Activated CD4-positive, alpha-beta T cell treated with anti-CD3 and anti-CD28 coated beads, Interleukin-2, amount 50 U/mL, for 1 hour (primary cell): Measurements from ENCODE around the gene ADGRL1.

Source experiments
- DNase-seq: peaks from one replicate; pipeline ENCODE4 v3.0.0-alpha.2; 2020

ADGRL1 gene

DNA sequence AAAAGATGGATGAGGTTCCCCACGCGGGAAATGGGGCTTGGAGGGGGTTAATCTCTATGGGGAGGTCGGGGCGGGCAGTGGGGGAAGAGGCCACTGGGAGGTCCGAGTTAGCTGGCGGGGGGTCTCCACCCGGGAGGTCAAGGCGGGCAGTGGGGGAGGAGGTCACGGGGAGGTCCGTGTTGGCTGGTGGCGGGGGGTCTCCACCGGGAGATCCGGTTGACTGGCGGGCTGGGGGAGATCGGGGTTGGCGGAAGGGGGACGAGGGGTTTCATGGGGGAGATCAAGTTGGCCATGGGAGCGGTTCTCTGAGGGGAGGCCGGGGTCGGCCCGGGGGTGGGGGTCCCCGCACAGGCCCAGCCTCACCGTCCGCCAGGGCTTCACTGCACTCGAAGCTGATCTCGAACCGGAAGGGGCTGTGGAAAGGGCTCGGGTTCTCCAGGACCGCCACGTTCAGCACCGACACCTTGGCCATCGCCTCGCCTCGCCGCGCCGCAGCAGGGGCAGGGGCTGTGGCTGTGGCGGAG is 69.9 kb downstream of the ADGRL1 start:
- no peak for DNase-seq

DNA sequence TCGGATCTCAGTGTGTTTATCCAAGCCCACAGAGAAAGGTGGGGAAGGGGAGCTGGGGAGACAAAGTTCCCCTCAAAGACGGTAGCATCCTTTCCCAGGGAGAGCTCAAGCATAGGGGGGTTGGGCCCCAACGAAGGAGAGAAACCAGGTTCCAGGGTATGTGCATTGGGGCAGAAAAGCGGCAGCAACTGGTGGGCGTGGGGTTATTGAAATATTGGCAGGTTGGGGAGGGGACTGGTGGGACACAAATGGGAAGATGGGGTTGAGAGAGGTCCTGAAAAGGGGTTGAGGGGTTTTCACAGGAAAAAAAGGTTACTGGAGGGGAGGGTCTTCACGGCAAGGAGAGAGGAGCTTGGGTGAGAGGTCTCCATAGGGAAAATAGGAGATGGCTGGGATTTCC is 70.6 kb downstream of the ADGRL1 start:
- no peak for DNase-seq

DNA sequence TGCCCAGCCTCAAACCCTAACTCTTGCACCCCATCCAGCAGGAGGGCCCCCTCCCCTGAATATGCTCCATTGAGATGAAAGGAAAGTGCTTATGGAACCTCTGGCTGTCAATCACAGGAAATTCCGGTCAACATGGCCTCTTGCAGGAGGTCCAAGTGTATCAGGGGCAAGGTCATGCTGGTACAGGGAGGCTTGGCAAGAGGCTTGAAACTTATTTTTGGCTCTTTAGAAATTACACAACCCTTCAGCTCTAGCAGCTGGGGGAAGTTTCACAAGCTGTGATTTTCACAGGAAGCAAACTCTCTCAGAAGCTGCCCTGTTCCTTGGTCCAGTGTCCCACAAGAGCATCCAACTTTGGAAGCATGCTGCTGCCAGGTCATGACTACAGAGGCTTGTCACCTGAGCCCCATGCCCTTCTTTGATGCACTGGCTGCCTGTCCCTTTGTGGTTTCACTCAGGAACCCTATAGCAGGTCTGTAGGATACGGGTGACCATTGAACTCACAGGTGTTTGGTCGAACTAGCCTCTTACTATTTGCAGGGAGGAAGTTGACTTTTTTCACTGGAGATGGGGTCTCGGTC is 78.0 kb downstream of the ADGRL1 start:
- DNase-seq = no peak

DNA sequence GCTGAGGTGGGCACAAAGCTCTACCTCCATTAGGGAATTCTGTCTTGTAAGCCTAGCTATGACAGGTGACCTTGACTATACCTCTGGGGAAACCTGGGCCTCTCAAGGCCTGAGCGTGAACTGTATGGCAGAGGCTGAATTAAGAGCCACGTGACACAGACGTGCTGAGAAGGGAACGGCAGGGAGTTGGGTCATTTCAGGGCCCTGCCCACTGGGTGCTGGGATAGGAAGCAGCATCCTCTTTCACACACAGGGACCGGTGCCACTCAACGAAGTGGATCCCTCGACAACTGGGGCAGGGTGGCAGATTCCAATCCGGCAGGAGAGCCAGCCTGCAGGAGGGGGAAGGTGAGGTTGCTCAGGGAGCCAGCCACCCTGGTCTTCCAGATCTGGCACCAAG is 78.8 kb downstream of the ADGRL1 start:
- no peak for DNase-seq

DNA sequence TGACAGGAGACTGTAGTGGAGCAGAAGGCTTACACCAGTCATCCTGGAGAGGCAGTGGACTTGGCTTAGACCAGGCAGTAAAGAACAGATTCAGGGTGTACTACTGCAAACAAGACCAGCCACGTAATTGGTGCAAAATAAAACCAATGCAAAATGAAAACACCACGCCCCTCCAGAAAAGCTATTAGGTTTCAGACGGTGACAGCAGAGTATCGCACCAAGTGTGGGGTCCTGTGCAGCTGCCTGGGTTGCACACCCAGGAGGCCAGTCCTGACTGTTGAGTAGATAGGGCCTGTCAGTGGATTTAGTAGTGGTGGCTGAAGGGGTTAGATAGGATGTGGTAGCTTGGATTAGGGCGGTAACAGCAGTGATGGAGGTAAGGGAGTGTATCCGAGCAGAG is 83.0 kb downstream of the ADGRL1 start:
- no peak for DNase-seq

DNA sequence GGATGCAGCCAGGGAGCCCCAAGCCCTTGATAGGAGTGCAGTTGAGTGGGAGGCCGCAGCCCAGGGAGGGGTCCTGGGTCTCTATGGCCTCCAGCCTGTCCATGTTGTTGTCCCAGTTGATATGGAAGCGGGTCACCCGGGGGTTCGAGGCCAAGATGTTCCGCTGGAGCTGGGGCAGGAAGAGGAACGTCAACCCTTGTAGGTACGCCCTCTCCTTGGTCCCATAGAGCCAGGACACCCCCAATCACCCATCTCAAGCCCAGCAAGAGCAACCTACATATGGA is 85.5 kb downstream of the ADGRL1 start:
- no peak for DNase-seq

DNA sequence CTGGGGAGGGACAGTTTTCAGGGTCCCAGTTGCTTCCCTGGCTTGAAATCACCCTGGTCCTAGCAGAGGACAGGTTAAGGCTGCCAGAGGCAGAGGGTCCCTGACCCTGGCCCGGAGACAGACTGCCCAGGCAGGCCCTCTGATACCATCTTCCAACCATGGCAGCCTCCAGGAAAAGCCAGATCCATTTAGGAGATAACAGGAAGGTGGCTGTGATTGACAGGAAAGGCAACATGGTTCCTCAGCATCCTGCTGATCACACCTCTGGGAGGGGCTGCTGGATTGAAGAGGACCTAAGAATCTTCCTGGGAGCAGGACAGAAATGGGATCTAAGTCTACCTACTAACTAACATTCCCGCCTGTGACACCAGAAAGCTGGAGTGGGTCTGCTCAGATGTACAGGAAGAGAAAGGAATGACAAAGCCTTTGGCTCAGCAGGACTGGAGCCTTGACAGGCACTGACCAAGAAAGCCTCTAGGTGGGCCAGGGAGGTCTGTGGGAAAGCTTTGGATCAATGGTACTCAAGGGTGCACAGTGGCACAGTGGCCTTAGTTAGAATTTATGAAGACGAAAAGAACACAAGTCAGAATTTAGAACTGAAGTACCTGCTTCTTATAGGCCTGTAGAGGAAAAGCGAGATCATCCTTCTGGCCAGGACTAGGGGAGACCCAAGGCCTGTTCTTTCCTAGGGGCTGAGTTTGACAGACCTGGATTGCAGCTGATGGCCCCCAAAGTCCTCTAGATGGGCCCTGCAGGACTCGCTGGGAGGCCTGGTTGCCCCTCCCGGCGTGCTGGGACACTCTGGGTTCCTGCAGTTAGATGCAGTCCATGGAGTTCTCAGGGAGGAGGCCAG is 86.1 kb downstream of the ADGRL1 start:
- no peak for DNase-seq

DNA sequence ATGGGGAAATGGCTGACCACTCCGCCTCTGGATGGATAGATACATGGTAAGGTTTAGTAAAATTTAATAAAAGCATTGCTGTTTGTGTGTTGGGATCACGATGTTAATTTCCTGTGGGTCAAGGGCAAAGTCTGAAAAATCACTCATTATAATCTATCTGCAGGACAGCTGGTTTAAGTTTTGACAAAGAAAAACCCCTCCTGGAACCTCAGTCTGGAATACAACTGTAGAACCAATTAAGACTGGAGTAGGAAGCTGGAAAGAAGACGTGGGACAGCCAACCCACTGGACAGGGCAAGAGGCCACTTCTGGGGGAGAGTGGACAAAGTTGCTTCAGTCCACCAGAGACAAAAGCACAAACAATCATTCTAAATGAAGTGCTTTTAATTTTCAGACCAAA is 86.8 kb downstream of the ADGRL1 start:
- no peak for DNase-seq

DNA sequence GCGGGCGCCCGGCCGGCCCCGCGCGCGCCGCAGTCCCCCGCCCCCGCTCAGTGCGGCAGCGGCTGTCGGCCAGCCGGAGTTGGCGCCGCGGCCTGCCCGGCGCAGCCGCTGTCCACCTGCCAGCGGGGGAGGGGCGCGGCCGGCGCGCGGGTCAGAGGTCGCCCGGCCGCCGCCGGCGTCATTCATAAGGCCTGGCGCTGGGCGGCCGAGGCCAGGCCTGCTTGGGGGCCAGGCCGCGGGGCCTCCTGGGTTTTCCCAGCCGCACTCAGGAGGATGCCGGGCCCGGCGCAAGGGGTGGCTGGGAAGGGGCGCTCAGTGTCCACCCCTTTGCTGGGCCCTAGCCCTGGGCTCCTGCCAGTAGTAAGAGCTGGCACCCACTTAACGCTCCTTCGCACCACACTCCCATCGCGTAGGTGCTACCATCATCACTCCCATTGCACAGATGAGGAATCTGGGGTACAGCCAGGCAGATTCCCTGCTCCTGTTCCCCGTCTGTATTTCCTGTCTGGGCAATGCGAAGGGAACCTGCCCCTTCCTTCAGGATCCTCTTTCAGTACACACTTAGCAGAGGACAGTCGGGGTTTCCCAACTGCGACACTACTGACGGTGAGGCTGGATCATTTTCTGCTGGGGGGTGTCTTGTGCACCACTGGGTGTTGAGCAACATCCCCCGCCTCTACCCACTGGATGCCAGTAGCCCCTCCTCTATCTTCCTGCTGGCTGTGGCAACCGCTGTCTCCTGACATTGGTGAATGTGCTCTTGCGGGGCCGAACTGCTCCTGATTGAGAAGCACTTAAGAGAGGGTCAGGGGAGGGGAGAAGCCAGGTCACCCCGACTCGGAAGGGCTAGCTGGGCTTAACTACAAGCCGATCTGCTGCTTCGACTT is 87.6 kb downstream of the ADGRL1 start:
- DNase-seq = peak; percentile 24

DNA sequence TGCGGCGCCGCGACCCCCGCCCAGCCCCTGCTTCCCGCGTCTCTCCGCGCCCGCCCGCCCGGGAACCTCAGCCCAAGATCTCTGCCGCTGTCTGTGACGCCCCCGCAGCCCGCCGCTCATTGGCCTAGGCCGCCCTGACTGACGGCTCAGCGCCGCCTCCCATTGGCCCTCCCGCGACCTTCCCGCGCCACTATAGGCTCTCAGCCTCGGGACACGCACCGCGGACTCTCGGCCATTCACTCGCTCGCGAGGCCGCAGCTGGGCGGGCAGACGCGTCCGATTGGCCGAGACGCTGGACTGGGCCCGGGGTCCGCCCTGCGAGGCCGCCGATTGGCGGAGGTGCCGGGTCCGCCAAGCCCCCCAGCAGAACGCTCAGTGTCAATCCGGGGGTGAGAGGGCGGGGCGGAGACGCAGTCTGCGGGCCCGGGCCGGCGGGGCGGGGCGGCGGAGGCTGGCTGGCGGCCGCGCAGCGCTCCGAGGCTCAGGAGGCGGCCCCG is 88.3 kb downstream of the ADGRL1 start, which contains the start of gene PRKACA:
TSS of gene PRKACA (minus strand) at position 95 of the 497 bp plus-strand sequence. CDS start 215 bp downstream, outside the sequence.
- DNase-seq = peak; percentile 97

DNA sequence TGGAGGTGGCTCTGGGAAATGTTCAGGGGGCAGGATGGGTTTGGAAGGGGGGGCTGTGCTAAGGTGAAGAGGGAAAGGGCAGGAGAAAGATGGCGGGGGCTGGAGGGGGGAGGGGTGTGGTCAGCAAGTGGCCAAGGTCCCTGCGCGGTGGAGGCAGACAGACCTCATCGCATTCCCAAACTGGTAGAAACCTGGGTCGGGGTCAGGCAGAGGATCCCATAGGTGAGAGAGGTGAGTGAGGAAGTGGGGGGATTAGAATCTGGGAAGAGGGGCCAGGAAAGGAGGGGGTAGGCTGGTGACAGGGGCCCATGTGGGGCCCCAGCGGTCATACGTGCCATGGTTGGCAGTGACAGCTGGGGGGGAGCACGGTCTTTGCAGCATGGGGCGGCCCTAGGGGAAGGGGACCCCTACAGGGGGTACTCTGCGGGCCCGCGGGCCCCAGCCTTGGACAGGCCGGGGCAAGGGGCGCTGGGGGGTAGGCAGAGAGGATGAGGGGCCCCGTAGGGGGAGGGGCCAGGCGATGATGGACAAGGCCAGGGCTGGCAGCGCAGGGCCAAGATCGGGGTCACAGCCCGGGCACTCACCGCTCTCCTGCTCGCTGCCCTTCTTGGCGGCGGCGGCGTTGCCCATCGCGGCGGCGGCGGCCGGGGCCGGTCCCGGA is 88.9 kb downstream of the ADGRL1 start:
- peak; percentile 11 for DNase-seq

DNA sequence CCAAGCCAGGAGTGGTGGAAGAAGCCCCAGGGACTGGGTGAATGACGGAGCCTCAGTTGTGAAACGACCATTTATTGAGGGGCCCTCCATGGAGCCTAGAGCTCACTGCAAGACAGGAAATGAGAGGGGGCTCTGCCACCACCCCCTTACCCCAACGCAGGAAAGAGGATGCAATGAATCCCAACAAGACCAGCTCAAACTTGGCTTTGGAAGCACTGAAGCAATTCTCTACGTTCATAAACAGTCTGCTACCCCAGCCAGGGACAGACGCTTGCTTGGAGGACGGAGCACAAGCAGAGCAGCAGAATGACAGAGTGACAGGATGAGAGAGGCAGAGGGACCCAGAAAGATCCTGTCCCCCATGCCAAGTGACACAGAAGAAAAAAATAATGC is 89.4 kb downstream of the ADGRL1 start:
- DNase-seq = no peak

DNA sequence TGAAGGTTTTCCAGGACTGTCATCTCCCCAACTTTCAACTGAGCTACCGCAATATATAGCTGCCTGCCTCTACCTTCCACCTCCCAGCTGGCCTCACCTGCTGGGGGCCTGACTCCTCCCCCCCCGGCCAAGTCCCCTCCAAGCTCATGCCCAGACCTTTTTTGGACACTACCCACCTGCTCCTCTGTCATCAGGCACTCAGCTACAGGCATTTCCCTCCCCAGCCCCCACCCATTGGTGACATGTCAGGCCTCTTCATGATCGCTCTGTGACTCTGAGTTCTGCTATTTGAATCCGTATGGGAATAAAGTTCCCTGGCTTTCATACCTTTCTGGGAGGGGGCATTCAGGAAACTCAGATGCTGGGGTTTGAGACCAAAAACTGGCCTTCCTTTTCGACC is 90.2 kb downstream of the ADGRL1 start:
- DNase-seq = no peak

DNA sequence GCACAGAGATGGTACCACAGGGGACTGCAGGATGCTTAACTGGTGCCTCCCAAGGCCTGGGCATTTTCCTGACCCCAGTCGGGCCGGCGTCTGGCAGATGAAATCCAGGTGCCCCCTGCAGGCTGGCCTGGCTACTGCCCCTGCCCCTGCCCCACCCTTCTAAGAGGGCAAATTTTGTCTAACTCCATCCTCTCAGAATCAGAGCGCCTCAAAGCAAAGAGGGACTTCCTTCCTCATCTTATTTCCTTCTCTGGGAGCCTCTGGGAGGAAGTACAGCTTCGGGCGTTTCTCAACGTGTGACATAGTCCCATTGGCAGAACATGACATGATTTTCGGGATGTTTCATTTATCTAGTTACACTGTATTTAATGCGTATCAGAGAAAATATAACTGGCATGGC is 91.1 kb downstream of the ADGRL1 start:
- DNase-seq = peak; percentile 48

DNA sequence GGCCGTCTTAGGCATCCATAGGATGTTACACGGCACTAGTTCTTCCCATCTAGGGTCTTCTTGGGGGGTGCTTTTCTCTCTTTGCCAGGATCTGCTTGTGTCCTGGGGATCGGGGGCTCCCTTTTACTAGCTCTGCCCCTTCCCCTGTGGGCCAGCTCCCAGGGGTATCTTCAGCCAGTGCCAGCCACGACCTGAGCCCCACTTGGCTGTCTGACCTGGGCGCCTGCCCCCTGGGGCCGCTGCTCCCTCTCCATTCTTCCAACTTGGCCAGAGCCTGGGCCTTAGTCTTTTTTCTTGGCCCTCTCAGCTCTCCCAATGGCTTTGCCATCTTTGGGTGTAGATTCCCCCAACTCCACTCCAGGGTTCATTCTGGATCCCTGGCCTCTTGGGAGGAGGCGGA is 91.5 kb downstream of the ADGRL1 start:
- no peak for DNase-seq

DNA sequence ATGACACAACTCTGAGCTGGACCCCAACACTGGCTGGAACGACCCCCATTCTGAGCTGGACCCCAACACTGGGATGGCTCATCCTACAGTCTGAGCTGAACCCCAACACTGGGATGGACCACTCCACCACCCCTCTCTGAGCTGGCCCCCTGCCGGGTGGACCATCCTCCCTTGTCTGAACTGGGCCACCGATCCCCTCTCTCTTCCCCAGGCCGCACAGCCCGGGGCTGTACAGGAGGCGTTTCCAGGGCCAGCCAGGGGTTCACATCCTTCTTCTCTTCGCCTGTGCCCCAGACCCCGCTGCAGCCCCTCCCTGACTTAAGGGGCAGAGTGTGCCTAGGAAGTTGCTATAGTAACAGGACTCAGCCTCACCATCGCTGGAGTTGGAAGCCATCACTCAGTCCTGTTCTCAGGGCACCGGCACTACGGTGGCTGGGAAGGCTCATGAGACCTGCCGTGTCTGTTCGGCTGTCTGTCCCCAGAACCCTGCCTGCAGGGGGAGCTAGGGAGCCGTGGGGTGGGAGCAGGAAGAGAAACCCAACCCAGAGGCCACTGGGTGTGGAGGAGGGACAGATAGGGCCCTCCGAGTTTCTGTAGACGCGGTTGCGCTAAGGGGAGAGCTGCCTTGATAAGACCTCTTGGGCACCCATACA is 92.1 kb downstream of the ADGRL1 start:
- peak; percentile 50 for DNase-seq

DNA sequence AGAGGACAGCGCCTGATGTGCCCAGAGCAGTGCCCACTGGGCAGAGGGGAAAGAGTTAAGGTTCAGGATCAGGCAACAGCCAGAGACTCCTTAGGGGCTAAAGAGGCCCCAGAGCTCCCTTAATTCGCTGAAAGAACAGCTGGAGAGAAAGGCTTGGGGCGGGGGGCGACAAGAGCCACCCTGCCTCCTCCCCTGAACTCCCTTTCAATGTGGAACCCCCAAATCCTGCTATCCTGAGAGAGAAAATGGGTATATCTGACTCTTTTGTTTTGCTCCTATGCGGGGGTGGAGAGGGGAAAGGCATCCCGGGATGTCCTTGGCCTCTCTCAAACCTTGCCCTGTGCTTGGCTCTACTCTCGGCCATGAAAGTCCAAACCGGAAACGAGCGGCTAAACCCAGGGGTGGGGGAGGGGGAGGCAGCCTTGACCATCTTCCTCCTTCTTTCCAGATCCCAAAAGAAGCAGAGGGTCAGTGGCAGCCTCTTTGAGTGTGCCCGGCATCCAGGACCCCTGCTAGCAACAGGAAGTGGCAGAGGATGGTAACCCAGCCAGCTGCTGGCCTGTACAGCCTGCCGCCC is 93.1 kb downstream of the ADGRL1 start:
- no peak for DNase-seq

DNA sequence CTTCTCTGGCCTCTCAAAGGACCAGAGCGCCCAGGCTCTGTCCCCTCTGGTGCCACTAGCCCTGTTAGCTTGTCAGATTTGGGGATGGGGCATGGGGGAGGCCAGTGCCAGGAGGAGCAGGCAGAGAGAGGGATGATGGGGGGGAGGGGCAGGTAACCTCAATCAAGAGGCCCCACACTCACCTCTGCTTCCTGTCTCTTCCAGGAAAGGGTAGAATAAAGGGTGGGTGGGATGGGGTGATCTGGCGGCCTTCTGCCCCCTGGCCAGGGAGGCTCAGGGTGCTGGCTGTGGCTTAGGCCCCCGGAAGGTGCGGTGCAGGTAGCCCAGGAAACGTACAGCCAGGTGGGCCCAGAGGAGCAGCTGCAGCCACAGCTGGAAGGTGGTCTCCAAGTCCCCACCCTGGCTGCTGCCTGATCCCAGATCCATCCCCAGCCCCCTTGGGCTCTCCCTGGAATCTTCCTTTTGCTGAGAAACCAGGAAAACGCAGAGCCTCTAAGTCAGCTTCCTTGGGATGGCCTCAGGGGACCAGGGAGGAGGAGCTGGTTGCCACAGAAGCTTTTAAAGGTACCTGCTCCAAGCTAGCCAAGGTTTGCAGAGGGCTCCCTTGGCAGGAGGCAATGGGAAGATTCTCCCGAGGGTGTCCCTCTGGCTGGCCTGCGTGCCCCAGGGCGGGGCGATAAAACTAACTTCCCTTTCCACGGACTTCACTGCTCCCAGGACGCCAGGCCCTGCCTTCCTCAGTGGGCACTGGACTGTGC is 93.7 kb downstream of the ADGRL1 start:
- DNase-seq = no peak

DNA sequence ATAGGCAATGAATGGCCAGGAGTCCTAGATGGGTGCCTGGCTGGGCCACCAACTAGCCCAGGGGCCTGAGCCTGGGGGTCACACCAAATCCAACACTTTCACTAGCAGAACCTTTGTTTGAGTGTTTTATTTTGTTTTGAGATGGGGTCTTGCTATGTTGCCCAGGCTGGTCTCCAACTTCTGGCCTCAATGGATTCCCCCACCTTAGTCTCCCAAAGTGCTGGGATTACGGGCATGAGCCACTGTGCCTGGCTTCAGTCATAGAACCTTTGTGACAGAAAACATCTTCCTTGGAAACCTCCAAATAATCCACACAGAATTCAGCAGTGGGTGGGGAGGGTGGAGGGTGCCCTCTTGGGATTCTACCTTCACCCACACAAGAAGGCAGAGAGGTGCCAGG is 94.5 kb downstream of the ADGRL1 start:
- no peak for DNase-seq

DNA sequence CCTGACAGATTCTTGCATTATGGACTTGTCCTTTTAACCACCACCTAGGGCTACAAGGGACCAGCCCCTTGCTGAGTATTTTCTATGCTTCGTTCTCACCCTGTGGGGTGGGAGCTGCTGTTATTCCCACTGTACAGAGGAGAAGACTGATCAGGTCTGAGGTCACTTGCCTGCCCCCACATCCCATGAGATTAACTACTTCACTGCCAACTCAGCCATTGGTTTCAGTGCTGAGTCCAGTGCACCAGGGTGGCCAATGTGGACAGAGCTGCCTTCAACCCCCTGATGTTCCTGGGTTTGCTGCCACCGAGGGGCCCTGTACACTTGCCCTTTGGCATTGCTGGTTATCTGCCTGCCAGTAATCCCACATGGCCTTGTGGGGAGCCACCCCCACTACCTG is 95.3 kb downstream of the ADGRL1 start:
- no peak for DNase-seq
